Nephron (organoid): ENCODE measurements around the gene PRR22.

Source experiments
- H3K27ac Mint-ChIP-seq, 3 experiments: 2 replicates each; pipeline ENCODE4 v1.8.0; 2020; ENCODE audit warnings: mixed read lengths in 3 of 3, mild to moderate bottlenecking in 2 of 3, moderate library complexity in 1 of 3
- H3K27me3 Mint-ChIP-seq: 2 replicates; pipeline ENCODE4 v1.8.0; 2021; ENCODE audit warnings: low read depth, mild to moderate bottlenecking, moderate library complexity, mixed read lengths
- H3K36me3 Mint-ChIP-seq: 2 replicates; pipeline ENCODE4 v1.8.0; 2020; ENCODE audit warnings: low read depth, mixed read lengths
- H3K4me1 Mint-ChIP-seq: 2 replicates; pipeline ENCODE4 v1.8.0; 2020; ENCODE audit warnings: mixed read lengths
- H3K4me3 Mint-ChIP-seq, 3 experiments: 2 replicates each; pipeline ENCODE4 v1.8.0; 2020; ENCODE audit warnings: mild to moderate bottlenecking in 3 of 3, mixed read lengths in 3 of 3, moderate library complexity in 2 of 3
- H3K9me3 Mint-ChIP-seq: 2 replicates; pipeline ENCODE4 v1.8.0; 2020; ENCODE audit warnings: mixed read lengths
- CTCF ChIP-seq, 3 experiments: fragments of 200-600 bp; sonication (generic); IDR thresholded peaks; one replicate each; pipeline ENCODE4 v1.5.0; 2021; ENCODE audit warnings: antibody characterized with exemption in 3 of 3; ENCODE audit not compliant: unreplicated experiment in 3 of 3

Gene PRR22

GRCh38 chr19:5818594-5818993 lies 34.0 kb upstream of the PRR22 start:
- no peak overlapping the region for H3K27ac Mint-ChIP-seq
- no peaks in the 10 kb centered on the region for H3K4me1 Mint-ChIP-seq
- peaks cover 21% of the 10 kb centered on the region for H3K27me3 Mint-ChIP-seq
- no peak overlapping the region for H3K4me3 Mint-ChIP-seq
- H3K36me3 Mint-ChIP-seq = no peaks in the 10 kb centered on the region
- TF ChIP-seq CTCF (IDR thresholded peaks at IDR 0.05; ENCODE audit: unreplicated experiment in 3 of 3) = no peak
- H3K9me3 Mint-ChIP-seq = no peaks in the 10 kb centered on the region

GRCh38 chr19:5817218-5817617 lies 32.7 kb upstream of the PRR22 start:
- Mint-ChIP-seq H3K4me3 (no peak overlapping the region), H3K36me3 (no peaks in the 10 kb centered on the region), H3K4me1 (no peaks in the 10 kb centered on the region), H3K27me3 (peaks cover 21% of the 10 kb centered on the region), H3K9me3 (no peaks in the 10 kb centered on the region), H3K27ac (no peak overlapping the region)
- TF ChIP-seq CTCF (IDR thresholded peaks at IDR 0.05; ENCODE audit: unreplicated experiment in 3 of 3) = no peak

- H3K27ac Mint-ChIP-seq = no peak overlapping the region
- no peaks in the 10 kb centered on the region for H3K36me3 Mint-ChIP-seq
- H3K27me3 Mint-ChIP-seq = peaks cover 21% of the 10 kb centered on the region
- no peak for TF ChIP-seq CTCF (IDR thresholded peaks at IDR 0.05; ENCODE audit: unreplicated experiment in 3 of 3)
- no peaks in the 10 kb centered on the region for H3K4me1 Mint-ChIP-seq
- H3K9me3 Mint-ChIP-seq = no peaks in the 10 kb centered on the region
- no peak overlapping the region for H3K4me3 Mint-ChIP-seq
These were observed 30.3 kb upstream of the PRR22 start for GRCh38 chr19:5814852-5815246.

GRCh38 chr19:5814123-5814851 lies 29.7 kb upstream of the PRR22 start:
- no peaks in the 10 kb centered on the region for H3K4me1 Mint-ChIP-seq
- H3K36me3 Mint-ChIP-seq = no peaks in the 10 kb centered on the region
- no peak overlapping the region for H3K27ac Mint-ChIP-seq
- no peaks in the 10 kb centered on the region for H3K9me3 Mint-ChIP-seq
- peaks cover 21% of the 10 kb centered on the region for H3K27me3 Mint-ChIP-seq
- TF ChIP-seq CTCF (IDR thresholded peaks at IDR 0.05; ENCODE audit: unreplicated experiment in 3 of 3) = no peak
- no peak overlapping the region for H3K4me3 Mint-ChIP-seq

GRCh38 chr19:5811117-5811516 lies 26.6 kb upstream of the PRR22 start:
- TF ChIP-seq CTCF (IDR thresholded peaks at IDR 0.05; ENCODE audit: unreplicated experiment in 3 of 3) = no peak
- Mint-ChIP-seq H3K27ac (no peak overlapping the region), H3K36me3 (no peaks in the 10 kb centered on the region), H3K27me3 (peaks cover 28% of the 10 kb centered on the region), H3K4me3 (no peak overlapping the region), H3K9me3 (no peaks in the 10 kb centered on the region), H3K4me1 (no peaks in the 10 kb centered on the region)

- Mint-ChIP-seq H3K36me3 (no peaks in the 10 kb centered on the region), H3K9me3 (no peaks in the 10 kb centered on the region), H3K27ac (no peak overlapping the region), H3K4me1 (no peaks in the 10 kb centered on the region), H3K4me3 (no peak overlapping the region), H3K27me3 (peaks cover 35% of the 10 kb centered on the region)
- TF ChIP-seq CTCF (IDR thresholded peaks at IDR 0.05; ENCODE audit: unreplicated experiment in 3 of 3) = no peak
These were observed 24.9 kb upstream of the PRR22 start for GRCh38 chr19:5809469-5809868.
